GM21515 (cell line): ENCODE results near the gene SLC9C2.
"Not testable (repeated sequence)": the region's sequence is repeated elsewhere in the genome, so short reads cannot be mapped to it uniquely, and the experiment has no call there.

Experiments
- ATAC-seq: cut with Tn5 transposase; IDR thresholded peaks from one replicate; pipeline ENCODE4 v1.9.1; 2021; ENCODE audit not compliant: unreplicated experiment

SLC9C2 gene

GRCh38 chr1:173603056-173603591, at the start of gene SLC9C2:
TSS of gene SLC9C2 (minus strand) at chr1:173603072. CDS start at chr1:173601776, 1,296 bp downstream.
- no peak for ATAC-seq

GRCh38 chr1:173648880-173649605, 46.2 kb upstream of the SLC9C2 start:
- ATAC-seq = no peak

- ATAC-seq = no peak
These were observed 43.8 kb upstream of the SLC9C2 start for GRCh38 chr1:173646656-173647055.

- not testable (repeated sequence) for ATAC-seq
These were observed 39.7 kb upstream of the SLC9C2 start for GRCh38 chr1:173642450-173643139.

- no peak for ATAC-seq
These were observed 36.2 kb upstream of the SLC9C2 start for GRCh38 chr1:173639102-173639501.

- ATAC-seq = no peak
These were observed 35.5 kb upstream of the SLC9C2 start for GRCh38 chr1:173638043-173639021.

- not testable (repeated sequence) for ATAC-seq
These were observed 34.6 kb upstream of the SLC9C2 start for GRCh38 chr1:173637236-173638042.

GRCh38 chr1:173635116-173635515, 32.2 kb upstream of the SLC9C2 start, which contains the start of gene TEX50:
TSS of gene TEX50 (plus strand) at chr1:173635338. CDS start at chr1:173635522, 184 bp downstream.
- no peak for ATAC-seq

GRCh38 chr1:173628888-173629287, 26.0 kb upstream of the SLC9C2 start:
- ATAC-seq = no peak

GRCh38 chr1:173627269-173627668, 24.4 kb upstream of the SLC9C2 start:
- no peak for ATAC-seq

- ATAC-seq = no peak
These were observed 14.0 kb upstream of the SLC9C2 start for GRCh38 chr1:173616859-173617258.

GRCh38 chr1:173613086-173613485, 10.2 kb upstream of the SLC9C2 start:
- not testable (repeated sequence) for ATAC-seq

GRCh38 chr1:173608503-173609216, 5.8 kb upstream of the SLC9C2 start:
- ATAC-seq = no peak

GRCh38 chr1:173601588-173601987, 1.3 kb downstream of the SLC9C2 start:
- no peak for ATAC-seq

- ATAC-seq = no peak
These were observed 6.6 kb downstream of the SLC9C2 start for GRCh38 chr1:173596097-173596825.

- ATAC-seq = not testable (repeated sequence)
These were observed 11.7 kb downstream of the SLC9C2 start for GRCh38 chr1:173591138-173591537.

GRCh38 chr1:173590557-173590956, 12.3 kb downstream of the SLC9C2 start:
- ATAC-seq = no peak

- no peak for ATAC-seq
These were observed 21.3 kb downstream of the SLC9C2 start for GRCh38 chr1:173581383-173582079.
